ENCODE results near the gene RASD2. TPM values are rescaled to one million over a fixed set of nuclear protein-coding genes. Genes with fewer than 3 reads are reported as not detected.

The RASD2 gene
- total RNA-seq, 3 donors from 2014 or later (not counting 1 experiment from before 2014, with no cell fraction given), result 0.20 to 0.64 (median 0.20) TPM

DNA sequence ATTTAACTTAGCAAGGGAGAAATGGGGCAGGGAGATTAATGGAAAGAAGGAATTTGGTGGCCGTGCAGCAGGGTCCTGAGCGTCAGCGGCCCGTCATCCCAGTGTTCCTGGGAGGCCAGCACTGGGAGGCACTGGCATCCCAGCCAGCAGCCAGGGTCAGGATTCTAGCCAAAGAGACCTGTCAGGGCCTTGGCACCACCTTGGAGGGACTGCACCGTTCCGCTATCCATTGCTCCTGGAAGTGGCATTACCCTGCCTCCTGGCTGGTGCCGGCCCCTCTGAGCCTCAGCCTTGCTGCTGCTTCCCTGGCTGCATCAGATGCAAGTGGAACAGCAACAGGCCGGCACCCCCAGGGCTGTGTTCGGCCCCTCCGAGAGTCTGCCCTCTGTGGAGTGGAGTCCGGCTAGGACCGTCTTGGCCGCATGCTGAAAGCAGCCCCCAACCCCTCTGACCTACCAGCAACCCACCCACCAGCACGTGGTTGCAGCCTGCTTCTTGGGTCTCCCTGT is 30.1 kb downstream of the RASD2 start:
- H3K4me3 Mint-ChIP-seq, result no peak overlapping the region
- intact Hi-C loops (cut with micrococcal nuclease), result no loop called here
- peaks cover 0 to 3% of the 10 kb centered on the region in 2 donors for H3K27me3 Mint-ChIP-seq (ENCODE audit: low read depth in 2 of 2)
- no peaks in the 10 kb centered on the region for H3K36me3 ChIP-seq (ENCODE audit: control insufficient read depth, insufficient read depth, low read length)
- DNase-seq (no peak), ATAC-seq (no peak)
- no peak overlapping the region for H3K27ac Mint-ChIP-seq
- no peak overlapping the region for H3K27ac ChIP-seq (ENCODE audit: low read length)
- no peaks in the 10 kb centered on the region for H3K4me1 Mint-ChIP-seq
- no peaks in the 10 kb centered on the region for H3K27me3 ChIP-seq (ENCODE audit: control insufficient read depth, insufficient read depth, low read length)
- no peak overlapping the region for H3K4me3 ChIP-seq (ENCODE audit: low read length)
- H3K4me1 ChIP-seq (ENCODE audit: control insufficient read depth, insufficient read depth, low read length), result no peaks in the 10 kb centered on the region
- no peaks in the 10 kb centered on the region for H3K36me3 Mint-ChIP-seq
- WGBS (ENCODE audit: insufficient coverage), result 92% methylated on average over 14 of the region's 14 CpGs
- TF ChIP-seq, protein P1, sequence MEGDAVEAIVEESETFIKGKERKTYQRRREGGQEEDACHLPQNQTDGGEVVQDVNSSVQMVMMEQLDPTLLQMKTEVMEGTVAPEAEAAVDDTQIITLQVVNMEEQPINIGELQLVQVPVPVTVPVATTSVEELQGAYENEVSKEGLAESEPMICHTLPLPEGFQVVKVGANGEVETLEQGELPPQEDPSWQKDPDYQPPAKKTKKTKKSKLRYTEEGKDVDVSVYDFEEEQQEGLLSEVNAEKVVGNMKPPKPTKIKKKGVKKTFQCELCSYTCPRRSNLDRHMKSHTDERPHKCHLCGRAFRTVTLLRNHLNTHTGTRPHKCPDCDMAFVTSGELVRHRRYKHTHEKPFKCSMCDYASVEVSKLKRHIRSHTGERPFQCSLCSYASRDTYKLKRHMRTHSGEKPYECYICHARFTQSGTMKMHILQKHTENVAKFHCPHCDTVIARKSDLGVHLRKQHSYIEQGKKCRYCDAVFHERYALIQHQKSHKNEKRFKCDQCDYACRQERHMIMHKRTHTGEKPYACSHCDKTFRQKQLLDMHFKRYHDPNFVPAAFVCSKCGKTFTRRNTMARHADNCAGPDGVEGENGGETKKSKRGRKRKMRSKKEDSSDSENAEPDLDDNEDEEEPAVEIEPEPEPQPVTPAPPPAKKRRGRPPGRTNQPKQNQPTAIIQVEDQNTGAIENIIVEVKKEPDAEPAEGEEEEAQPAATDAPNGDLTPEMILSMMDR (IDR thresholded peaks at IDR 0.05), result no peak
- H3K9me3 ChIP-seq (ENCODE audit: control insufficient read depth, insufficient read depth, low read length), result no peaks in the 10 kb centered on the region
- no peaks in the 10 kb centered on the region for H3K9me3 Mint-ChIP-seq

- no peaks in the 10 kb centered on the region for H3K9me3 Mint-ChIP-seq
- Histone ChIP-seq H3K4me1 (ENCODE audit: control insufficient read depth, insufficient read depth, low read length) (no peaks in the 10 kb centered on the region), H3K27ac (ENCODE audit: low read length) (no peak overlapping the region), H3K9me3 (ENCODE audit: control insufficient read depth, insufficient read depth, low read length) (no peaks in the 10 kb centered on the region), H3K36me3 (ENCODE audit: control insufficient read depth, insufficient read depth, low read length) (no peaks in the 10 kb centered on the region), H3K4me3 (ENCODE audit: low read length) (no peak overlapping the region), H3K27me3 (ENCODE audit: control insufficient read depth, insufficient read depth, low read length) (no peaks in the 10 kb centered on the region)
- H3K4me1 Mint-ChIP-seq, result no peaks in the 10 kb centered on the region
- intact Hi-C loops (cut with micrococcal nuclease), result no loop called here
- peaks cover 0 to 3% of the 10 kb centered on the region in 2 donors for H3K27me3 Mint-ChIP-seq (ENCODE audit: low read depth in 2 of 2)
- no peak for DNase-seq
- no peak for ATAC-seq
- H3K4me3 Mint-ChIP-seq, result no peak overlapping the region
- no peak overlapping the region for H3K27ac Mint-ChIP-seq
- TF ChIP-seq, protein P1 (IDR thresholded peaks at IDR 0.05), result no peak
- no peaks in the 10 kb centered on the region for H3K36me3 Mint-ChIP-seq
- WGBS (ENCODE audit: insufficient coverage), result 48% methylated on average over 8 of the region's 8 CpGs
Measured at GRCh38 chr22:35572556-35572955, 31.9 kb downstream of the RASD2 start.

DNA sequence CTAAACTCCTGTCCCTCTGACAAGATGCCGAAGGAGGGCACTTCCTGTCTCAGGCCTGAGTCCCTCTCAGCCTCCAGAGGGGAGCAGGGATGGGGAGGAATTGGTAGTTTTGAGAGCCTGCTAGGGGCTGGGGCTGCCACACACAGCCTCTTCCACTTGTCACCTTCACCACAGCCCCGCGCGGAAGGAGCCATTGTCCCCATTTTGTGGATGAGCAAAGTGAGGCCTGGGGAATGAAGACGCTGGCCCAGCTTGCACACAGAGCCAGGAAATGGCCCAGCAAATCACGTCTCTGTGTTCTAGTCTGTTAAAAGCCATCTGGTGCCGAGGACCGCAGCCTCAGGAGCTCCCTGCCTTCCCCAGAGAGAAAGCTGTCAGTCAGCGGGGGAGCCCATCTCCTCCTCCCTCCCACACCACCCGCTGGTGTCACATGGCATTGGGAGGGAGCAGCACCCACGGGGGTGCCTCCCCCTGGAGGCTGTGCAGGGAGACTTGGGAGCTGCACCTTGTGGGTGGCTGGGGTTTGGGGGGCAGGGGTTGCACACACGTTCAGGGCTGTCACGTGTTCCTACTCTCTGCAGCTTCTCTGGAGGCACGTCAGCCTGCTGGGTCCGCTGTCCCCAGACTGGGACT is 34.6 kb downstream of the RASD2 start:
- WGBS (ENCODE audit: insufficient coverage), result 51% methylated on average over 12 of the region's 15 CpGs
- TF ChIP-seq, protein P1 (IDR thresholded peaks at IDR 0.05), result no peak
- intact Hi-C loops (cut with micrococcal nuclease), result no loop called here
- ATAC-seq (no peak), DNase-seq (peak in 1 of 2 donors; percentile 19)
- no peaks in the 10 kb centered on the region for H3K4me1 Mint-ChIP-seq
- H3K27ac Mint-ChIP-seq, result no peak overlapping the region
- Histone ChIP-seq H3K9me3 (ENCODE audit: control insufficient read depth, insufficient read depth, low read length) (no peaks in the 10 kb centered on the region), H3K27ac (ENCODE audit: low read length) (no peak overlapping the region), H3K27me3 (ENCODE audit: control insufficient read depth, insufficient read depth, low read length) (no peaks in the 10 kb centered on the region), H3K36me3 (ENCODE audit: control insufficient read depth, insufficient read depth, low read length) (no peaks in the 10 kb centered on the region), H3K4me1 (ENCODE audit: control insufficient read depth, insufficient read depth, low read length) (no peaks in the 10 kb centered on the region), H3K4me3 (ENCODE audit: low read length) (no peak overlapping the region)
- peaks cover 0 to 7% of the 10 kb centered on the region in 2 donors for H3K27me3 Mint-ChIP-seq (ENCODE audit: low read depth in 2 of 2)
- H3K36me3 Mint-ChIP-seq, result no peaks in the 10 kb centered on the region
- no peak overlapping the region for H3K4me3 Mint-ChIP-seq
- H3K9me3 Mint-ChIP-seq, result no peaks in the 10 kb centered on the region

DNA sequence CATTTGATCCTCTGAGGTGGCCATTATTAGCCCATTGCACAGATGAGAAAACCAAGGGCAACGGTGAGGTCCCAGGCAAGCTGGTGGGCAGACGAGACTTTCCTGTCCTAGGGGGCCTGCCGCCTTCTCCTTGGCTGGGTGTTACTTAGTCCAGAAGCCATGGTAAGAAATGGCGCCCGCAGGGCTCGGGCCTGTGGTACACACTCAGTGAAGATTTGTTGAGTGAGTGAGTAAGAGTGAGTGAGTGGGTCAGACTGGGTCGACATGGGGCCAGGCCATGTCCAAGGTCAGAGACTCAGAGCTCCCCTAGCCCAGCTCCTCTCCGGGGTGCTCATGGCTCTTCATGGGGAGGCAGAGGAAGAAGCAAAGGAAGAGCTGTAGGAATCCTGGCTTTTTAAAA is 36.0 kb downstream of the RASD2 start:
- Histone ChIP-seq H3K36me3 (ENCODE audit: control insufficient read depth, insufficient read depth, low read length) (no peaks in the 10 kb centered on the region), H3K4me1 (ENCODE audit: control insufficient read depth, insufficient read depth, low read length) (no peaks in the 10 kb centered on the region), H3K9me3 (ENCODE audit: control insufficient read depth, insufficient read depth, low read length) (no peaks in the 10 kb centered on the region), H3K27me3 (ENCODE audit: control insufficient read depth, insufficient read depth, low read length) (no peaks in the 10 kb centered on the region), H3K27ac (ENCODE audit: low read length) (no peak overlapping the region), H3K4me3 (ENCODE audit: low read length) (no peak overlapping the region)
- Mint-ChIP-seq H3K27me3 (ENCODE audit: low read depth in 2 of 2) (peaks cover 0 to 7% of the 10 kb centered on the region in 2 donors), H3K4me3 (no peak overlapping the region), H3K9me3 (no peaks in the 10 kb centered on the region), H3K27ac (no peak overlapping the region), H3K36me3 (no peaks in the 10 kb centered on the region), H3K4me1 (no peaks in the 10 kb centered on the region)
- ATAC-seq, result no peak
- intact Hi-C loops (cut with micrococcal nuclease), result no loop called here
- TF ChIP-seq, protein P1 (IDR thresholded peaks at IDR 0.05), result no peak
- no peak for DNase-seq
- 91% methylated on average over 8 of the region's 8 CpGs for WGBS (ENCODE audit: insufficient coverage)

Measured in natural killer cell (primary cell).